Measurements from ENCODE around the gene OST4. TPM values are rescaled to one million over a fixed set of nuclear protein-coding genes. Genes with fewer than 3 reads are reported as not detected.

OST4 gene
- total RNA-seq, 2 donors from 2014 or later: 379 to 465 TPM

GRCh38 chr2:27060323-27060722 is 11.1 kb downstream of the OST4 start:
- H3K9me3 ChIP-seq: no peaks in the 10 kb centered on the region
- H3K4me3 ChIP-seq: no peak overlapping the region
- no peak for TF ChIP-seq CTCF (IDR thresholded peaks at IDR 0.05)
- peaks cover 0 to 14% of the 10 kb centered on the region in 2 donors for H3K4me1 ChIP-seq
- no peak overlapping the region for H3K27ac ChIP-seq
- H3K27me3 ChIP-seq: no peaks in the 10 kb centered on the region
- H3K36me3 ChIP-seq: peaks cover 8% of the 10 kb centered on the region
- DNase-seq (ENCODE audit: low spot score): no peak

GRCh38 chr2:27059141-27059820 is 12.2 kb downstream of the OST4 start:
- H3K27ac ChIP-seq: no peak overlapping the region
- H3K36me3 ChIP-seq: peaks cover 17% of the 10 kb centered on the region
- DNase-seq (ENCODE audit: low spot score): no peak
- no peak for TF ChIP-seq CTCF (IDR thresholded peaks at IDR 0.05)
- H3K4me3 ChIP-seq: no peak overlapping the region
- H3K9me3 ChIP-seq: no peaks in the 10 kb centered on the region
- H3K27me3 ChIP-seq: no peaks in the 10 kb centered on the region
- H3K4me1 ChIP-seq: peaks cover 0 to 14% of the 10 kb centered on the region in 2 donors

- Histone ChIP-seq H3K27ac (no peak overlapping the region), H3K4me3 (no peak overlapping the region), H3K27me3 (no peaks in the 10 kb centered on the region), H3K36me3 (peaks cover 17% of the 10 kb centered on the region), H3K4me1 (peaks cover 0 to 5% of the 10 kb centered on the region in 2 donors), H3K9me3 (no peaks in the 10 kb centered on the region)
- DNase-seq (ENCODE audit: low spot score): no peak
- no peak for TF ChIP-seq CTCF (IDR thresholded peaks at IDR 0.05)
Measured at GRCh38 chr2:27058210-27058609, 13.2 kb downstream of the OST4 start.

GRCh38 chr2:27057184-27057583 is 14.3 kb downstream of the OST4 start:
- H3K27ac ChIP-seq: no peak overlapping the region
- H3K4me1 ChIP-seq: peaks cover 0 to 3% of the 10 kb centered on the region in 2 donors
- no peak for DNase-seq (ENCODE audit: low spot score)
- H3K27me3 ChIP-seq: no peaks in the 10 kb centered on the region
- H3K36me3 ChIP-seq: peaks cover 17% of the 10 kb centered on the region
- TF ChIP-seq CTCF (IDR thresholded peaks at IDR 0.05): no peak
- no peaks in the 10 kb centered on the region for H3K9me3 ChIP-seq
- no peak overlapping the region for H3K4me3 ChIP-seq

GRCh38 chr2:27054721-27055120 is 16.7 kb downstream of the OST4 start:
- H3K4me1 ChIP-seq: peaks cover 0 to 8% of the 10 kb centered on the region in 2 donors
- H3K36me3 ChIP-seq: peaks cover 17% of the 10 kb centered on the region

More at GRCh38 chr2:27054721-27055120, 16.7 kb downstream of the OST4 start:
- Histone ChIP-seq H3K9me3 (no peaks in the 10 kb centered on the region), H3K27ac (no peak overlapping the region), H3K4me3 (no peak overlapping the region), H3K27me3 (no peaks in the 10 kb centered on the region)
- DNase-seq (ENCODE audit: low spot score): no peak
- TF ChIP-seq CTCF (IDR thresholded peaks at IDR 0.05): no peak

Data from right atrium auricular region (tissue), 2 donors.